DOHH2 (cell line): ENCODE measurements around the gene KMT2B.

Experiments
- CTCF ChIP-seq: fragments of 200-600 bp; sonication (generic); IDR thresholded peaks from one replicate; pipeline ENCODE4 v1.5.1; 2014; ENCODE audit warnings: antibody characterized with exemption, mild to moderate bottlenecking, low read depth, low read length; ENCODE audit not compliant: poor library complexity, severe bottlenecking
- EZH2phosphoT487 ChIP-seq: fragments of 200-600 bp; sonication (generic); IDR thresholded peaks from 2 replicates; pipeline ENCODE4 v1.6.1; 2017; ENCODE audit warnings: borderline replicate concordance, mild to moderate bottlenecking, antibody characterized with exemption, low read length, moderate library complexity, mixed read lengths

GRCh38 chr19:35764432-35765315 lies 46.9 kb downstream of the KMT2B start:
- TF ChIP-seq CTCF (no peak), EZH2phosphoT487 (no peak)
